K562 (cell line): ENCODE measurements around the gene CPLANE2. TPM values are rescaled to one million over a fixed set of nuclear protein-coding genes. Genes with fewer than 3 reads are reported as not detected.
A peak's percentile ranks its signal among the peaks of the same experiment; 100 is the strongest.

Experiments
- ATAC-seq: fragments of 200-7000 bp; cut with Tn5 transposase; 3 replicates; pipeline ENCODE4 v1.9.1; 2020; ENCODE audit warnings: moderate library complexity
- BruUV-seq: library from RNA; stranded (reverse); fragments of 400-500 nt; replicated peaks from 2 replicates; lab custom pipeline; 2021; lab: Mats Ljungman, UMichigan
- CTCF ChIA-PET: fragments of 300-600 bp; formaldehyde crosslinking; extraction: SDS; loops from one replicate; lab custom pipeline; 2021; ENCODE audit warnings: low intra/inter-chr PET ratio; lab: Yijun Ruan, JAX
- POLR2A ChIA-PET: fragments of 300-600, 350-650 bp; sonication (Branson Sonifier 250); formaldehyde crosslinking; extraction: SDS; loops from one replicate; lab custom pipeline; 2021; ENCODE audit warnings: antibody characterized with exemption, inconsistent platforms; lab: Yijun Ruan, JAX
- DNase-seq, 4 experiments: peaks; one replicate each; pipeline versions ENCODE4 v3.0.0 to v3.0.0-alpha.2; 2011 to 2018; ENCODE audit warnings: low spot score in 3 of 4, mixed read lengths in 3 of 4; ENCODE audit errors: extremely low read depth in 1 of 4
- FAIRE-seq: peaks from 2 replicates; lab custom pipeline; 2011; peaks lifted over from hg19 to GRCh38; lab: Jason Lieb, UNC
- H2AFZ ChIP-seq: 2 replicates; pipeline ENCODE4 v1.6.0; 2011; ENCODE audit warnings: low read depth, low read length, control low read depth, inconsistent platforms
- H3K27ac ChIP-seq: fragments of 200-600 bp; 3 replicates; pipeline ENCODE4 v1.8.0; 2011; ENCODE audit warnings: low read depth, mild to moderate bottlenecking, control low read depth, inconsistent platforms, low read length, moderate library complexity, mixed read lengths; ENCODE audit errors: extremely low read depth
- H3K27me3 ChIP-seq, 2 experiments: fragments of 300-600 bp in 1 of 2; 2 replicates in 1 of 2; 3 replicates in 1 of 2; pipeline versions ENCODE4 v1.6.0 to v1.8.0; 2011; ENCODE audit warnings: inconsistent platforms in 2 of 2, low read length in 2 of 2, mild to moderate bottlenecking in 1 of 2, mixed read lengths in 1 of 2, moderate library complexity in 1 of 2; ENCODE audit not compliant: control insufficient read depth in 2 of 2, insufficient read depth in 2 of 2
- H3K36me3 ChIP-seq: fragments of 300-600 bp; 3 replicates; pipeline ENCODE4 v1.8.0; 2011; ENCODE audit warnings: mild to moderate bottlenecking, low read length, inconsistent platforms; ENCODE audit not compliant: control insufficient read depth, insufficient read depth
- H3K4me1 ChIP-seq, 2 experiments: fragments of 200-600 bp in 1 of 2; replicated peaks in 1 of 2; 2 replicates in 1 of 2; 3 replicates in 1 of 2; pipeline versions ENCODE4 v1.5.1 to v1.8.0; 2011; ENCODE audit warnings: inconsistent platforms in 2 of 2, low read length in 2 of 2, mild to moderate bottlenecking in 1 of 2, mixed read lengths in 1 of 2, moderate library complexity in 1 of 2; ENCODE audit not compliant: control insufficient read depth in 2 of 2, insufficient read depth in 2 of 2
- H3K4me2 ChIP-seq: 2 replicates; pipeline ENCODE4 v1.6.1; 2011; ENCODE audit warnings: low read length, control low read depth, inconsistent platforms, mixed read lengths; ENCODE audit not compliant: insufficient read depth
- H3K4me3 ChIP-seq: fragments of 200-600 bp; sonication (generic), shearing (Covaris generic); 2 replicates; pipeline ENCODE4 v1.5.1; 2016; ENCODE audit warnings: control low read depth, inconsistent platforms
- H3K79me2 ChIP-seq: fragments of 200-600 bp; 3 replicates; pipeline ENCODE4 v1.8.0; 2011; ENCODE audit warnings: low read length, inconsistent platforms; ENCODE audit not compliant: control insufficient read depth, insufficient read depth
- H3K9ac ChIP-seq, 2 experiments: 2 replicates each; pipeline versions ENCODE4 v1.6.0 to v1.6.1; 2011; ENCODE audit warnings: low read depth in 2 of 2, low read length in 2 of 2, control low read depth in 1 of 2, inconsistent platforms in 1 of 2, mild to moderate bottlenecking in 1 of 2, mixed read lengths in 1 of 2; ENCODE audit not compliant: insufficient read depth in 1 of 2
- H3K9me1 ChIP-seq: one replicate; pipeline ENCODE4 v1.6.0; 2011; ENCODE audit warnings: inconsistent platforms, mild to moderate bottlenecking, low read length, moderate library complexity; ENCODE audit not compliant: control insufficient read depth, insufficient read depth
- H3K9me3 ChIP-seq: replicated peaks from 2 replicates; pipeline ENCODE4 v1.5.1; 2011; ENCODE audit warnings: low read depth, low read length, inconsistent platforms; ENCODE audit not compliant: control insufficient read depth, insufficient read depth
- H4K20me1 ChIP-seq: replicated peaks from 2 replicates; pipeline ENCODE4 v1.6.1; 2011; ENCODE audit warnings: low read length, inconsistent platforms, mixed read lengths; ENCODE audit not compliant: control insufficient read depth, insufficient read depth
- EP300 ChIP-seq: IDR thresholded peaks from 2 replicates; pipeline ENCODE4 v1.6.1; 2012; ENCODE audit warnings: low read length, improper control_type of control experiment
- KDM5B ChIP-seq: fragments of 200-600 bp; sonication (generic); IDR thresholded peaks from 2 replicates; pipeline ENCODE4 v1.6.1; 2012; ENCODE audit warnings: low read depth, mild to moderate bottlenecking, moderate library complexity, low read length, control low read depth, inconsistent platforms; ENCODE audit not compliant: insufficient replicate concordance
- MAFK ChIP-seq: IDR thresholded peaks from 2 replicates; pipeline ENCODE4 v1.6.1; 2011; ENCODE audit warnings: low read length, improper control_type of control experiment
- MAZ ChIP-seq, 2 experiments: fragments of 450-650 bp in 1 of 2; sonication (generic) in 1 of 2; formaldehyde crosslinking; IDR thresholded peaks in 1 of 2; conservative IDR thresholded peaks in 1 of 2; 2 replicates each; pipeline versions ENCODE4 v1.4.0 to v1.5.0; 2020; ENCODE audit warnings: mild to moderate bottlenecking in 1 of 2, missing genetic modification reagents in 1 of 2
- POLR2AphosphoS2 ChIP-seq: IDR thresholded peaks from 2 replicates; pipeline ENCODE4 v1.6.1; 2012; ENCODE audit warnings: low read length, improper control_type of control experiment
- ZC3H8 ChIP-seq: fragments of 450-650 bp; IDR thresholded peaks from 2 replicates; pipeline ENCODE4 v1.6.1; 2017
- WGBS: fragments of 100-300 bp; shearing (Covaris generic); methylation state at CpG from one replicate; pipeline ENCODE4 v1.1.6; 2016; ENCODE audit warnings: low coverage, mixed read lengths; ENCODE audit not compliant: insufficient coverage; ENCODE audit errors: missing lambda C conversion rate; 5-methylcytosine and 5-hydroxymethylcytosine counted together
- in situ Hi-C: fragments of 300-500 bp; cut with MboI; formaldehyde crosslinking; loops from 4 replicates; pipeline ENCODE4 v1.15.0; 2018; ENCODE audit warnings: inconsistent platforms, mixed read lengths
- intact Hi-C: fragments of 100-400 bp; cut with micrococcal nuclease; formaldehyde crosslinking; loops from 2 replicates; pipeline ENCODE4 v1.14.2; 2022
- polyA plus RNA-seq, 8 experiments: library from polyadenylated mRNA; depleted of rRNA in 4 of 8; stranded (reverse) in 5 of 8; unstranded in 3 of 8; fragments of >200 nt; fragmentation: Nextera tagmentation in 2 of 8; fragmentation: Illumina TruSeq in 1 of 8; extraction: Ambion mirVana in 2 of 8; extraction: Trizol in 1 of 8; gene quantifications; 2 replicates each; pipeline versions ENCODE4 v1.2.1 to v1.2.3, GENCODE V29; 2011 to 2014; ENCODE audit warnings: inconsistent platforms in 1 of 8, missing spikeins in 1 of 8
- total RNA-seq, 7 experiments: library from RNA; depleted of rRNA in 6 of 7; stranded (reverse); fragments of >200 nt in 6 of 7; fragmentation: Illumina TruSeq in 2 of 7; extraction: Trizol in 2 of 7; gene quantifications; 2 replicates each; pipeline versions ENCODE4 v1.2.1 to v1.2.3, GENCODE V29; 2011 to 2021; ENCODE audit warnings: low replicate concordance in 1 of 7
- TF ChIP-seq, protein P1 (sequence below): fragments of 250-450 bp; sonication (Bioruptor Pico); IDR thresholded peaks from 2 replicates; pipeline ENCODE4 v1.9.0; 2021; ENCODE audit warnings: mild to moderate bottlenecking
- TF ChIP-seq, protein P2 (sequence below), 2 experiments: fragments of 250-450 bp in 1 of 2; fragments of 450-650 bp in 1 of 2; sonication (Bioruptor Pico) in 1 of 2; IDR thresholded peaks; 2 replicates each; pipeline versions ENCODE4 v1.6.1 to v1.8.0; 2016 to 2021; ENCODE audit warnings: mild to moderate bottlenecking in 2 of 2, moderate library complexity in 2 of 2, missing compliant biosample characterization in 1 of 2, missing genetic modification characterization in 1 of 2
- TF ChIP-seq, protein P3 (sequence below): fragments of 250-450 bp; sonication (Bioruptor Pico); IDR thresholded peaks from 2 replicates; pipeline ENCODE4 v1.4.0; 2020
- TF ChIP-seq, protein P4 (sequence below): fragments of 250-450 bp; sonication (Bioruptor Pico); IDR thresholded peaks from 2 replicates; pipeline ENCODE4 v1.4.0; 2020; ENCODE audit warnings: mild to moderate bottlenecking, moderate library complexity, borderline replicate concordance

The CPLANE2 gene
- total and polyA plus RNA-seq, 9 of the 15 experiments (the other 6 are each of a cell fraction or from before 2014, with no cell fraction given) = 0.17 to 20.9 (median 8.1) TPM

DNA sequence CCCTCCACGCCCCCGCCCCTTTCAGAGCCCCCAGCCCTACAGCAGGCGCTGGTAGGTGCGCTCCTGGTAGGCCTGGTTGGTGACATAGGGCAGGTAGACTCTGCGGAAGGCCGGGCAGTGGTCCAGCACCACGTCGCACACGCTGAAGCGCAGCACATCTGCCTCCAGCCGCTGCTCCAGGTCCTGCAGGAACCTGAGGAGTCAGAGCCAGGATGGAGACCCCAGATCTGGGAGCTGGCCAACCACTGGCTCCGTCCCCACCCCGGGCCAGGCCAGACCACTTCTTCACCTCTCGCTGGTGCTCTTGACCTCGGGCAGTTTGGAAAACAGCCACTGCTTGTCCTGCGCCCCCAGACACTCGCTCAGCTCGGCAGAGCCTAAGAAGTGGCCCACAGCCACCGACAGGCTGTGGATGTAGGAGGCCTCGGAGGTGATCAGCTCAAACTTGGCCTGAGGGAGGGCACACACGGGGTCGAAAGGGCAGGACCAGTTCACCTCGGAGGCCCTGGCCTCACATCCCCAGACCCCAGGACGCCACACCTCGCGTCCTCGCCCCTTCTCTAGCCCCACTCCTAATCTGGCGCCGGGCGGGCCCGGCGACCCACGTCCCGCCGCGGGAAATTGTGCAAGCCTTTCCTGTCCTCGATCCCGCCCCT, 31.0 kb downstream of the CPLANE2 start:
- Histone ChIP-seq H3K36me3 (no peaks in the 10 kb centered on the region), H2AFZ (peak overlapping the region; percentile 95), H3K9ac (peak overlapping the region; percentile 73 to 97), H3K79me2 (peaks cover 8% of the 10 kb centered on the region; the same call in 2 of the 3 replicates), H3K4me3 (peak overlapping the region; percentile 47), H3K4me1 (peaks cover 26 to 53% of the 10 kb centered on the region in 2 experiments), H3K27me3 (no peaks in the 10 kb centered on the region), H3K9me1 (no peaks in the 10 kb centered on the region), H3K9me3 (no peaks in the 10 kb centered on the region), H4K20me1 (no peaks in the 10 kb centered on the region), H3K4me2 (peak overlapping the region; percentile 90), H3K27ac (peak overlapping the region; percentile 81)
- ATAC-seq (peak; percentile 34), FAIRE-seq (no peak), DNase-seq (no peak)
- ChIA-PET CTCF (interaction anchor here (2.7 kb wide), 1 partner anchor 38 kb away, joined by 13 read pairs; no protein-coding TSS in a partner anchor), POLR2A (interaction anchor here (0.5 to 3.7 kb wide), 13 partner anchors 11 to 308 kb away, joined by 3 to 21 read pairs (median 3); partner anchors contain the start of genes CPLANE2 and FAM131C)
- in situ Hi-C loops = no loop called here
- 20% methylated on average over 31 of the region's 38 CpGs for WGBS
- TSS peak; percentile 56 for BruUV-seq
- intact Hi-C loops = loop anchor here (1.0 to 2.0 kb wide), 3 partner anchors 31 to 157 kb away; partner anchors contain the start of gene CPLANE2
- TF ChIP-seq KDM5B = peak; percentile 6
- peak; percentile 14 to 31; a peak in 3 of 4 replicates for TF ChIP-seq MAZ (CRISPR knock-in tag; conservative IDR thresholded peaks at IDR 0.05 in 1 of 2, IDR thresholded peaks at IDR 0.05 in 1 of 2)
- no peak for TF ChIP-seq ZC3H8
- TF ChIP-seq, protein P1, sequence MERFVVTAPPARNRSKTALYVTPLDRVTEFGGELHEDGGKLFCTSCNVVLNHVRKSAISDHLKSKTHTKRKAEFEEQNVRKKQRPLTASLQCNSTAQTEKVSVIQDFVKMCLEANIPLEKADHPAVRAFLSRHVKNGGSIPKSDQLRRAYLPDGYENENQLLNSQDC (CRISPR knock-in tag) = no peak
- TF ChIP-seq, protein P2, sequence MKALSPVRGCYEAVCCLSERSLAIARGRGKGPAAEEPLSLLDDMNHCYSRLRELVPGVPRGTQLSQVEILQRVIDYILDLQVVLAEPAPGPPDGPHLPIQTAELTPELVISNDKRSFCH (CRISPR knock-in tag; IDR thresholded peaks at IDR 0.05) = no peak
- TF ChIP-seq, protein P2 (tag; IDR thresholded peaks at IDR 0.05) = 0 out of 2 replicates have a peak, but pooled peaks have one; percentile 26
- TF ChIP-seq, protein P3, sequence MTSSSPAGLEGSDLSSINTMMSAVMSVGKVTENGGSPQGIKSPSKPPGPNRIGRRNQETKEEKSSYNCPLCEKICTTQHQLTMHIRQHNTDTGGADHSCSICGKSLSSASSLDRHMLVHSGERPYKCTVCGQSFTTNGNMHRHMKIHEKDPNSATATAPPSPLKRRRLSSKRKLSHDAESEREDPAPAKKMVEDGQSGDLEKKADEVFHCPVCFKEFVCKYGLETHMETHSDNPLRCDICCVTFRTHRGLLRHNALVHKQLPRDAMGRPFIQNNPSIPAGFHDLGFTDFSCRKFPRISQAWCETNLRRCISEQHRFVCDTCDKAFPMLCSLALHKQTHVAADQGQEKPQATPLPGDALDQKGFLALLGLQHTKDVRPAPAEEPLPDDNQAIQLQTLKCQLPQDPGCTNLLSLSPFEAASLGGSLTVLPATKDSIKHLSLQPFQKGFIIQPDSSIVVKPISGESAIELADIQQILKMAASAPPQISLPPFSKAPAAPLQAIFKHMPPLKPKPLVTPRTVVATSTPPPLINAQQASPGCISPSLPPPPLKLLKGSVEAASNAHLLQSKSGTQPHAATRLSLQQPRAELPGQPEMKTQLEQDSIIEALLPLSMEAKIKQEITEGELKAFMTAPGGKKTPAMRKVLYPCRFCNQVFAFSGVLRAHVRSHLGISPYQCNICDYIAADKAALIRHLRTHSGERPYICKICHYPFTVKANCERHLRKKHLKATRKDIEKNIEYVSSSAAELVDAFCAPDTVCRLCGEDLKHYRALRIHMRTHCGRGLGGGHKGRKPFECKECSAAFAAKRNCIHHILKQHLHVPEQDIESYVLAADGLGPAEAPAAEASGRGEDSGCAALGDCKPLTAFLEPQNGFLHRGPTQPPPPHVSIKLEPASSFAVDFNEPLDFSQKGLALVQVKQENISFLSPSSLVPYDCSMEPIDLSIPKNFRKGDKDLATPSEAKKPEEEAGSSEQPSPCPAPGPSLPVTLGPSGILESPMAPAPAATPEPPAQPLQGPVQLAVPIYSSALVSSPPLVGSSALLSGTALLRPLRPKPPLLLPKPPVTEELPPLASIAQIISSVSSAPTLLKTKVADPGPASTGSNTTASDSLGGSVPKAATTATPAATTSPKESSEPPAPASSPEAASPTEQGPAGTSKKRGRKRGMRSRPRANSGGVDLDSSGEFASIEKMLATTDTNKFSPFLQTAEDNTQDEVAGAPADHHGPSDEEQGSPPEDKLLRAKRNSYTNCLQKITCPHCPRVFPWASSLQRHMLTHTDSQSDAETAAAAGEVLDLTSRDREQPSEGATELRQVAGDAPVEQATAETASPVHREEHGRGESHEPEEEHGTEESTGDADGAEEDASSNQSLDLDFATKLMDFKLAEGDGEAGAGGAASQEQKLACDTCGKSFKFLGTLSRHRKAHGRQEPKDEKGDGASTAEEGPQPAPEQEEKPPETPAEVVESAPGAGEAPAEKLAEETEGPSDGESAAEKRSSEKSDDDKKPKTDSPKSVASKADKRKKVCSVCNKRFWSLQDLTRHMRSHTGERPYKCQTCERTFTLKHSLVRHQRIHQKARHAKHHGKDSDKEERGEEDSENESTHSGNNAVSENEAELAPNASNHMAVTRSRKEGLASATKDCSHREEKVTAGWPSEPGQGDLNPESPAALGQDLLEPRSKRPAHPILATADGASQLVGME (CRISPR knock-in tag) = peak; percentile 67; the same call in 1 of the 2 replicates
- TF ChIP-seq, protein P4, sequence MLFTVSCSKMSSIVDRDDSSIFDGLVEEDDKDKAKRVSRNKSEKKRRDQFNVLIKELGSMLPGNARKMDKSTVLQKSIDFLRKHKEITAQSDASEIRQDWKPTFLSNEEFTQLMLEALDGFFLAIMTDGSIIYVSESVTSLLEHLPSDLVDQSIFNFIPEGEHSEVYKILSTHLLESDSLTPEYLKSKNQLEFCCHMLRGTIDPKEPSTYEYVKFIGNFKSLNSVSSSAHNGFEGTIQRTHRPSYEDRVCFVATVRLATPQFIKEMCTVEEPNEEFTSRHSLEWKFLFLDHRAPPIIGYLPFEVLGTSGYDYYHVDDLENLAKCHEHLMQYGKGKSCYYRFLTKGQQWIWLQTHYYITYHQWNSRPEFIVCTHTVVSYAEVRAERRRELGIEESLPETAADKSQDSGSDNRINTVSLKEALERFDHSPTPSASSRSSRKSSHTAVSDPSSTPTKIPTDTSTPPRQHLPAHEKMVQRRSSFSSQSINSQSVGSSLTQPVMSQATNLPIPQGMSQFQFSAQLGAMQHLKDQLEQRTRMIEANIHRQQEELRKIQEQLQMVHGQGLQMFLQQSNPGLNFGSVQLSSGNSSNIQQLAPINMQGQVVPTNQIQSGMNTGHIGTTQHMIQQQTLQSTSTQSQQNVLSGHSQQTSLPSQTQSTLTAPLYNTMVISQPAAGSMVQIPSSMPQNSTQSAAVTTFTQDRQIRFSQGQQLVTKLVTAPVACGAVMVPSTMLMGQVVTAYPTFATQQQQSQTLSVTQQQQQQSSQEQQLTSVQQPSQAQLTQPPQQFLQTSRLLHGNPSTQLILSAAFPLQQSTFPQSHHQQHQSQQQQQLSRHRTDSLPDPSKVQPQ (CRISPR knock-in tag) = no peak
- TF ChIP-seq EP300 = 0 out of 2 replicates have a peak, but pooled peaks have one; percentile 1
- TF ChIP-seq MAFK = no peak
- TF ChIP-seq POLR2AphosphoS2 = no peak
